ENCODE results near the gene SHROOM1.

Gene SHROOM1

DNA sequence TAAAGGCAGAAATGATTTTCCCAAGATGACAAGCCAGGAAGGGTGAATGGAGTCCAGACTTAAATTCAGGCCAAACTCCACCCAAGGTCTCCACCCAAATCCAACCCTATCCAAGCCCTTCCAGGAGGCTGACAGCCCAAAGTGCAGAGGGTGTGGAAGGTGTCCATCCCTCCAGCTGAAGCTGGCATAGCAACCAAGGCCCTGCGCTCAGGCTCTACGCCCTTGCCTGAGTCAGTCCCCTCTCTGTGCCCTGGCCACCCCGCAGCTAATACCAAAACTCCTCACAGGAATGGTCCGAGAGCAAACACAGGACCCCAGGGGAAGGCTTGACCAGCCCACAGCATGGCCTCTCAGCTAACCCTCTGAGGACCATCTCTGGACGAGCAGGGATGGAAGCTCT is 55.6 kb downstream of the SHROOM1 start:
- TF ChIP-seq, protein P1, sequence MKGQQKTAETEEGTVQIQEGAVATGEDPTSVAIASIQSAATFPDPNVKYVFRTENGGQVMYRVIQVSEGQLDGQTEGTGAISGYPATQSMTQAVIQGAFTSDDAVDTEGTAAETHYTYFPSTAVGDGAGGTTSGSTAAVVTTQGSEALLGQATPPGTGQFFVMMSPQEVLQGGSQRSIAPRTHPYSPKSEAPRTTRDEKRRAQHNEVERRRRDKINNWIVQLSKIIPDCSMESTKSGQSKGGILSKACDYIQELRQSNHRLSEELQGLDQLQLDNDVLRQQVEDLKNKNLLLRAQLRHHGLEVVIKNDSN (IDR thresholded peaks at IDR 0.05), result no peak
- TF ChIP-seq EGR1 (IDR thresholded peaks at IDR 0.05) (no peak), CEBPB (IDR thresholded peaks at IDR 0.05) (no peak), CREB1 (IDR thresholded peaks at IDR 0.05; ENCODE audit: low read depth) (no peak)
- TF ChIP-seq, protein P2, sequence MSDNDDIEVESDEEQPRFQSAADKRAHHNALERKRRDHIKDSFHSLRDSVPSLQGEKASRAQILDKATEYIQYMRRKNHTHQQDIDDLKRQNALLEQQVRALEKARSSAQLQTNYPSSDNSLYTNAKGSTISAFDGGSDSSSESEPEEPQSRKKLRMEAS (IDR thresholded peaks at IDR 0.05), result no peak

DNA sequence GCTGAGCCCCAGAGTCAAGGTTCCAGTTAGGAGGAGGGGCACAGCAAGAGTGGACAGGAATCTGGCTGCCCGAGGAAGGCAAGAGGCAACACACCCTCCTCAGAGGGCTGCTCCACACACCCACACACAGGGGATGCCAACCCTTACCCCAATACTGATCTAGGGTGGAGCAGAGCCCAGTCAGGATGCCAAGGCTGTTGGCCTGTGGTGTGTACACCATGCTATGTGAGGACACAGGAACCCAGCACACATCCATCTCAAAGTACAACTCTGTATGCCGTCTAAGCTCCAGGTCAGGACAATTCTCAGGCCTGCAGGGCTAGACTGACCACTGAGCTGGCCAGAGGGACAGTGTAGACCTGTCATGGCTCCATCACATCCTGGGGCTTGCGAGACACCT is 56.0 kb downstream of the SHROOM1 start:
- TF ChIP-seq EGR1 (IDR thresholded peaks at IDR 0.05) (no peak), FOXM1 (IDR thresholded peaks at IDR 0.05; ENCODE audit: borderline replicate concordance, low read depth) (no peak), TCF12 (IDR thresholded peaks at IDR 0.05; ENCODE audit: low read depth) (no peak)

DNA sequence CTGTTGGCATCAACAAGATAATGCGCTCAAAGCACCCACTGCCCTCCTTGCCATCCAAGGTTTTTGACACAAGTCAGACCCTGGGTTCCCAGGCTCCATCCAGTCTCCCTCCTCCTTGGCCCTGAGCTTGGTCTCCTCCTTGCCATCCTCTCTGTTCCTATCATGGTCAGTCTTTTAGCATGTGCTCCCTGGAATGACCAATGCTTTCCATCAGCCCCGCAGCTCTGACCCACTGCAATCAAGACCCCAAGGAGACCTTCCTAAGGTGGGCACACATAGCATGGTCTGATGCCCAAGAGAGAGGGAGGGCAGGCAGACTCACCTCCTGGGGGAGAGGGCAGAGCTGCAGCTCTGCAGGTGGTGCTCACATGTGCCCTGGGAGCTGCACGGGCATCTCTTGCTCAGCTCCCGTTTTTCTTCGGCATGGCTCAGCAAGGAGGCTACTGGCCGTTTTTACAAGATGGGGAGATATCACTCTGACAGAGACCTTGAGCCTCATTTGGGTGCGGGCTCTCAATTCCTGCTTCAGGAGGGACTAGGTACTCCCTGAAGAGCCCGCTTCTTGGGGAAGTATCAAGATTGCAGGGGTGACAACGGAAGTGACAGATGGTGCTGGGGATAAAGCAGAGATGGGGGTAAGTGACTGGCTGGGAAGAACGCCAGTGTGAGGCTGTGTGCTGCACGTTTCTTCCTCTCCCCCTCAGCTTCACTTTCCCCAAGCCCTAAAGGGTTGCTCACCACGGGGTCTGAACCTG is 56.7 kb downstream of the SHROOM1 start:
- TF ChIP-seq TCF12 (IDR thresholded peaks at IDR 0.05; ENCODE audit: low read depth), result no peak
- TF ChIP-seq NFIC (IDR thresholded peaks at IDR 0.05), result no peak
- TF ChIP-seq, protein P3, sequence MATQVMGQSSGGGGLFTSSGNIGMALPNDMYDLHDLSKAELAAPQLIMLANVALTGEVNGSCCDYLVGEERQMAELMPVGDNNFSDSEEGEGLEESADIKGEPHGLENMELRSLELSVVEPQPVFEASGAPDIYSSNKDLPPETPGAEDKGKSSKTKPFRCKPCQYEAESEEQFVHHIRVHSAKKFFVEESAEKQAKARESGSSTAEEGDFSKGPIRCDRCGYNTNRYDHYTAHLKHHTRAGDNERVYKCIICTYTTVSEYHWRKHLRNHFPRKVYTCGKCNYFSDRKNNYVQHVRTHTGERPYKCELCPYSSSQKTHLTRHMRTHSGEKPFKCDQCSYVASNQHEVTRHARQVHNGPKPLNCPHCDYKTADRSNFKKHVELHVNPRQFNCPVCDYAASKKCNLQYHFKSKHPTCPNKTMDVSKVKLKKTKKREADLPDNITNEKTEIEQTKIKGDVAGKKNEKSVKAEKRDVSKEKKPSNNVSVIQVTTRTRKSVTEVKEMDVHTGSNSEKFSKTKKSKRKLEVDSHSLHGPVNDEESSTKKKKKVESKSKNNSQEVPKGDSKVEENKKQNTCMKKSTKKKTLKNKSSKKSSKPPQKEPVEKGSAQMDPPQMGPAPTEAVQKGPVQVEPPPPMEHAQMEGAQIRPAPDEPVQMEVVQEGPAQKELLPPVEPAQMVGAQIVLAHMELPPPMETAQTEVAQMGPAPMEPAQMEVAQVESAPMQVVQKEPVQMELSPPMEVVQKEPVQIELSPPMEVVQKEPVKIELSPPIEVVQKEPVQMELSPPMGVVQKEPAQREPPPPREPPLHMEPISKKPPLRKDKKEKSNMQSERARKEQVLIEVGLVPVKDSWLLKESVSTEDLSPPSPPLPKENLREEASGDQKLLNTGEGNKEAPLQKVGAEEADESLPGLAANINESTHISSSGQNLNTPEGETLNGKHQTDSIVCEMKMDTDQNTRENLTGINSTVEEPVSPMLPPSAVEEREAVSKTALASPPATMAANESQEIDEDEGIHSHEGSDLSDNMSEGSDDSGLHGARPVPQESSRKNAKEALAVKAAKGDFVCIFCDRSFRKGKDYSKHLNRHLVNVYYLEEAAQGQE (IDR thresholded peaks at IDR 0.05; ENCODE audit: low read depth), result no peak
- no peak for TF ChIP-seq ZBTB7A (IDR thresholded peaks at IDR 0.05; ENCODE audit: low read depth)
- no peak for TF ChIP-seq FOXM1 (IDR thresholded peaks at IDR 0.05; ENCODE audit: borderline replicate concordance, low read depth)
- no peak for TF ChIP-seq EGR1 (IDR thresholded peaks at IDR 0.05)
- TF ChIP-seq TAF1 (IDR thresholded peaks at IDR 0.05; ENCODE audit: low read depth), result no peak
- TF ChIP-seq CEBPB (IDR thresholded peaks at IDR 0.05), result no peak
- TF ChIP-seq RAD21 (IDR thresholded peaks at IDR 0.05; ENCODE audit: low read depth), result no peak
- no peak for TF ChIP-seq YY1 (IDR thresholded peaks at IDR 0.05; ENCODE audit: low read depth)
- TF ChIP-seq TEAD4 (IDR thresholded peaks at IDR 0.05), result no peak
- TF ChIP-seq, protein P2 (IDR thresholded peaks at IDR 0.05), result no peak
- TF ChIP-seq EP300 (IDR thresholded peaks at IDR 0.05; ENCODE audit: borderline replicate concordance), result no peak
- TF ChIP-seq, protein P1 (IDR thresholded peaks at IDR 0.05), result no peak
- no peak for TF ChIP-seq CREB1 (IDR thresholded peaks at IDR 0.05; ENCODE audit: low read depth)

DNA sequence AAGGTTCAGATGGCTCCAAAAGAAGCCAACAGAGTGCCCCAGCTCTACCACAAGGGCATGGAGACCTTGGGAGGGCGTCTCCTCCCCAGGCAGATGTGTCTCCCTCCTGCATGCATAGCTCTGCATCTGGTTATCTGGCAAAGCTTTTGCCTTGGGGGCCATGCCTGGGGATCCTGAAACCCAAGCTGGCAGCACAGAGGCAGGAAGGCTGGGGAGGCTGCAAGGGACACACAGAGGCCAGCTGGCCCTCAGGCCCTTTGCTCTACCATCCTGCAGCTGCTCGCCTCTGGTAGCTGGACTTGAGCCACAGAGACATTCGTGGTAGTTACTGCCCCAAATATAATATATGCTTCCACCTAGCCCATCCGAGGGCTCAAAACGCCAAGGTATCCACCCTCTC is 57.3 kb downstream of the SHROOM1 start:
- TF ChIP-seq ZBTB7A (IDR thresholded peaks at IDR 0.05; ENCODE audit: low read depth), result no peak
- no peak for TF ChIP-seq CREB1 (IDR thresholded peaks at IDR 0.05; ENCODE audit: low read depth)
- no peak for TF ChIP-seq TAF1 (IDR thresholded peaks at IDR 0.05; ENCODE audit: low read depth)
- no peak for TF ChIP-seq EGR1 (IDR thresholded peaks at IDR 0.05)
- no peak for TF ChIP-seq CEBPB (IDR thresholded peaks at IDR 0.05)
- TF ChIP-seq, protein P1 (IDR thresholded peaks at IDR 0.05), result no peak
- no peak for TF ChIP-seq TEAD4 (IDR thresholded peaks at IDR 0.05)
- TF ChIP-seq FOXM1 (IDR thresholded peaks at IDR 0.05; ENCODE audit: borderline replicate concordance, low read depth), result no peak
- TF ChIP-seq YY1 (IDR thresholded peaks at IDR 0.05; ENCODE audit: low read depth), result no peak
- TF ChIP-seq, protein P2 (IDR thresholded peaks at IDR 0.05), result no peak
- TF ChIP-seq, protein P3 (IDR thresholded peaks at IDR 0.05; ENCODE audit: low read depth), result no peak
- no peak for TF ChIP-seq NFIC (IDR thresholded peaks at IDR 0.05)
- no peak for TF ChIP-seq RAD21 (IDR thresholded peaks at IDR 0.05; ENCODE audit: low read depth)
- no peak for TF ChIP-seq EP300 (IDR thresholded peaks at IDR 0.05; ENCODE audit: borderline replicate concordance)
- TF ChIP-seq TCF12 (IDR thresholded peaks at IDR 0.05; ENCODE audit: low read depth), result no peak

DNA sequence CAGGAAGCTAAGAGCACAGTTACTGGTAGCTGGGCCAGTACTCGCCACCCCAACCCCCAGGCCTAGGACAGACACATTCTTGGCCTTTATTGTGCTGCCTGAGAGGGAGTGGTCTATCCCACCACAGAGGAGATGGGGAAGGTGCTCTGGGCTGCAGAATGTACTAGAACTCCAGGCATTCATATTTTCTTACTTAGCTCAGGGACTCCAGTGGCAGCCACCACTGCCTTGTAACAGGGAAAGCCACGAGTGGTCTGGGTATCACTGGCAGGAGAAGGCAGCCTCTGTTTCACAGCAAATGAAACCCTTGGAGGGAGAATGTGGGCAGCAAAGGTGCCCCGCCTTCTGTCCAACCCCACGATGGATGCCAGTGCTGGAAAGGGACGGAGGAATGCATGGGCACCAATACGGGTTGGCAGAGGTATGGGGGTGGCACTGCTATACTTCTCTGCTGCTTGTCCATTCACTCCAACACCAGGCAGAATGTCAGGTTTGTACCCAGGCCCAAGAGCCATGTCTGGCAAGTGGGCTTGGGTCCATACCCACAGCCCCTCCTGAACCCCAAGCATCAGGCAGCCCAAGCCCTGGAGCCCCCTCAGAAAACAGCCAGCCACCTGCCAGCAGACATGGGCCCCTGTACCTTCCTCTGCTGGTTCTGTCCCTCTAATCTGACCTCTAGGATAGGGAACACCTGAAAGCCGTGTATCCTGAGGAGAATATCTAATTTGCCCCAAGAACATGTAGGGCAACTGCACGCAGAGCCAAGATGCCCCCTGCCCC is 58.0 kb downstream of the SHROOM1 start:
- TF ChIP-seq NFIC (IDR thresholded peaks at IDR 0.05) (no peak), CEBPB (IDR thresholded peaks at IDR 0.05) (no peak), RAD21 (IDR thresholded peaks at IDR 0.05; ENCODE audit: low read depth) (no peak), EP300 (IDR thresholded peaks at IDR 0.05; ENCODE audit: borderline replicate concordance) (no peak), CREB1 (IDR thresholded peaks at IDR 0.05; ENCODE audit: low read depth) (no peak), TCF12 (IDR thresholded peaks at IDR 0.05; ENCODE audit: low read depth) (no peak), TEAD4 (IDR thresholded peaks at IDR 0.05) (no peak), FOXM1 (IDR thresholded peaks at IDR 0.05; ENCODE audit: borderline replicate concordance, low read depth) (no peak), YY1 (IDR thresholded peaks at IDR 0.05; ENCODE audit: low read depth) (no peak), EGR1 (IDR thresholded peaks at IDR 0.05) (no peak), ZBTB7A (IDR thresholded peaks at IDR 0.05; ENCODE audit: low read depth) (no peak)
- TF ChIP-seq, protein P3 (IDR thresholded peaks at IDR 0.05; ENCODE audit: low read depth), result no peak
- TF ChIP-seq, protein P2 (IDR thresholded peaks at IDR 0.05), result no peak

Measured in Ishikawa (cell line).